Measurements from ENCODE around the gene CSNK2A2.

CSNK2A2 gene

GRCh38 chr16:58110571-58111301, 87.2 kb downstream of the CSNK2A2 start:
- no peak overlapping the region for H3K4me2 ChIP-seq
- H3K36me3 ChIP-seq (ENCODE audit: insufficient read depth): peaks cover 6% of the 10 kb centered on the region; the same call in 1 of the 2 replicates
- H3K4me3 ChIP-seq (IDR thresholded peaks at IDR 0.05; ENCODE audit: insufficient read depth, low read depth, low read length): no peak overlapping the region
- TF ChIP-seq CTCF (conservative IDR thresholded peaks at IDR 0.05; ENCODE audit: low read depth, low read length): no peak
- no peaks in the 10 kb centered on the region for H4K20me1 ChIP-seq (ENCODE audit: insufficient read depth)
- H3K9ac ChIP-seq: no peak overlapping the region
- H2AFZ ChIP-seq (ENCODE audit: low read depth): no peak overlapping the region
- no peaks in the 10 kb centered on the region for H3K4me1 ChIP-seq (ENCODE audit: low read depth, poor library complexity, severe bottlenecking)
- H3K27ac ChIP-seq: no peak overlapping the region
- H3K79me2 ChIP-seq (ENCODE audit: insufficient read depth, low read depth): no peaks in the 10 kb centered on the region
- H3K27me3 ChIP-seq (ENCODE audit: insufficient read depth, low read depth): no peaks in the 10 kb centered on the region

- H3K4me2 ChIP-seq: no peak overlapping the region
- TF ChIP-seq CTCF (conservative IDR thresholded peaks at IDR 0.05; ENCODE audit: low read depth, low read length): no peak
- no peaks in the 10 kb centered on the region for H4K20me1 ChIP-seq (ENCODE audit: insufficient read depth)
- H3K27ac ChIP-seq: no peak overlapping the region
- no peak overlapping the region for H3K9ac ChIP-seq
- H3K36me3 ChIP-seq (ENCODE audit: insufficient read depth): 0 out of 2 replicates have a peak, but pooled peaks cover 3% of the 10 kb centered on the region
- H3K27me3 ChIP-seq (ENCODE audit: insufficient read depth, low read depth): no peaks in the 10 kb centered on the region
- H2AFZ ChIP-seq (ENCODE audit: low read depth): no peak overlapping the region
- H3K4me3 ChIP-seq (IDR thresholded peaks at IDR 0.05; ENCODE audit: insufficient read depth, low read depth, low read length): no peak overlapping the region
- H3K79me2 ChIP-seq (ENCODE audit: insufficient read depth, low read depth): no peaks in the 10 kb centered on the region
- H3K4me1 ChIP-seq (ENCODE audit: low read depth, poor library complexity, severe bottlenecking): no peaks in the 10 kb centered on the region
Observed at GRCh38 chr16:58109881-58110280, 88.0 kb downstream of the CSNK2A2 start.

- Histone ChIP-seq H3K27me3 (ENCODE audit: insufficient read depth, low read depth) (no peaks in the 10 kb centered on the region), H3K4me2 (no peak overlapping the region), H3K4me3 (IDR thresholded peaks at IDR 0.05; ENCODE audit: insufficient read depth, low read depth, low read length) (no peak overlapping the region), H2AFZ (ENCODE audit: low read depth) (no peak overlapping the region), H3K27ac (no peak overlapping the region), H4K20me1 (ENCODE audit: insufficient read depth) (no peaks in the 10 kb centered on the region), H3K9ac (no peak overlapping the region), H3K4me1 (ENCODE audit: low read depth, poor library complexity, severe bottlenecking) (no peaks in the 10 kb centered on the region), H3K79me2 (ENCODE audit: insufficient read depth, low read depth) (no peaks in the 10 kb centered on the region), H3K36me3 (ENCODE audit: insufficient read depth) (0 out of 2 replicates have a peak, but pooled peaks cover 3% of the 10 kb centered on the region)
- no peak for TF ChIP-seq CTCF (conservative IDR thresholded peaks at IDR 0.05; ENCODE audit: low read depth, low read length)
Observed at GRCh38 chr16:58109330-58109729, 88.6 kb downstream of the CSNK2A2 start.
